ENCODE measurements around the gene INPP5E.

Gene INPP5E

DNA sequence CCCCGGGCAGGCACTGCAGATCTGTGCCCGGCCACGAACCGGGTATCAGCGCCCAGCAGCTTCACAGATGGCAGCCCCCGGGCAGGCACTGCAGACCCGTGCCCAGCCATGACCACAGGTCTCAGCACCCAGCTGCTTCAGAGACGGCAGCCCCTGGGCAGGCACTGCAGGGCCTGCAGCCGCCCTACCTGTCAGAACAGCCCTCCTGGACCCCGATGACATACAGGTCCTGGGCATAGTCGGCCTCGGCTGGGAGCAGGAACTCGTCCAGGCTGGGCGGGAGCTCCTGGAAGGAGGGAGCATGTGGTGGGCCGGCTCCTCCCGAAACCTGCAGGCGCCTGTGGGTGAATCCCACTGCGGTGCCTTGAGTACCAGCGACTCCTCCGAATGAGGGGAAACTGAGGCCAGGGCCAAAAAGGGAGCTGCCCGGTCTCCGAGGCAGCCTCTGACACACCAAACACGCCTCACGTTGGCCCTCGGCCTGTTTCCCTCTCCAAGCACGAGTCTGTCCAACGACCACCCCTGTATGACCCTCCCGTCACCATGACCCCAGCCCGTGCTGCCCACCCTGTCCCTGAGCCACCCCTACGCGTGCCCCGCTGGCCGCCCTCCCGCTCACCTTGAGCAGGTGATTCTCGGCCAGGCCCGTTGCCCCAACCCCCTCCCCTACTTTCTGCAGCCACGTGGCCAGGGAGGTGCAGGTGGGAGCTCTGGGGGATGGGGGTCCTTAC lies 5.6 kb downstream of the INPP5E start:
- H3K9me3 ChIP-seq (ENCODE audit: control extremely low read depth in 1 of 5, control insufficient read depth in 4 of 5, insufficient read depth in 2 of 5, low read depth in 1 of 5, low read length in 4 of 5), result no peaks in the 10 kb centered on the region
- H3K4me3 ChIP-seq (ENCODE audit: control insufficient read depth in 1 of 7, extremely low read depth in 1 of 7, insufficient read depth in 4 of 7, low read depth in 2 of 7, low read length in 6 of 7), result no peak overlapping the region
- peaks cover 0 to 21% (median 19%) of the 10 kb centered on the region in 4 experiments for H3K4me1 ChIP-seq (ENCODE audit: control extremely low read depth in 1 of 4, control insufficient read depth in 4 of 4, insufficient read depth in 4 of 4, low read length in 3 of 4)
- no peaks in the 10 kb centered on the region for H3K27me3 ChIP-seq (replicated peaks in 2 of 5; ENCODE audit: control insufficient read depth in 4 of 5, insufficient read depth in 5 of 5, low read length in 4 of 5)
- peaks cover 0 to 58% (median 38%) of the 10 kb centered on the region in 4 experiments for H3K36me3 ChIP-seq (ENCODE audit: control insufficient read depth in 4 of 4, insufficient read depth in 4 of 4, low read length in 3 of 4)
- ChIA-PET POLR2A (no interaction called here), CTCF (interaction anchor here (1.2 kb wide), 1 partner anchor 9 kb away, joined by 3 read pairs; no protein-coding TSS in a partner anchor)
- no peak overlapping the region for H3K27ac ChIP-seq (ENCODE audit: insufficient read depth in 1 of 2, low read depth in 1 of 2, low read length in 2 of 2, poor library complexity in 1 of 2, severe bottlenecking in 2 of 2)
- WGBS (ENCODE audit: insufficient coverage), result 97% methylated on average over 30 of the region's 37 CpGs
- no peak for DNase-seq

DNA sequence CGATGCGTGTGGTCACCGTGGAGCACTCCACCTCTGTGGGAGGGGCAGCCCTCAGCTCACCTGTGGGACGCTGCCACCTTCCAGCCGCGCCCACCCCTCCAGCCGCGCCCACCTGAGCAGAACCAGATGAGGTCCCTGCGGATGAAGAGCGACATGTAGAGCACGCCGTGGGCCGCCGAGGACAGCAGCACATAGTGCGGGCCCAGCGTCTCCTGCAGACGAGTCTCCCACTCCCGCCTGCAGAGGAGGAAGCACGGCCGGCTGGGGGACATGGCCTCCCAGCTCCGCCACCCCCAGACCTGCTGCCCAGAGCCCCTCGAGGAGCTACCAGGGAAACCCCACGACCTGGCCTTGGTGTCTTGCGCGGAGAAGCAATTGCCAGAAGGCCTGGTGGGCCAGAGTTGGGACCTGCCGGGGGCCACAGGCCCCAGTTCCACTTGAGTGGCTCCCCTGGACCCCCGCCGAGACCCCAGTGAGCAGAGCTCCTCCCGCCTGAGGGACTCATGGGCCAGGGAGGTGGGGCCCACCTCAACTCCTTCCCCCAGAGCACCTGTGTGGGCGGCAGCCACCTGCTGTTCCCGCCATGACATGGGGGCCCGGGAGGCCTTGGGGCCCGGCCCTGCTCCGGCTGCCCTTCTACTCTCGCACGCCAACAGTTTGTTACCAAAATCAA lies 6.5 kb downstream of the INPP5E start:
- Histone ChIP-seq H3K27ac (ENCODE audit: insufficient read depth in 1 of 2, low read depth in 1 of 2, low read length in 2 of 2, poor library complexity in 1 of 2, severe bottlenecking in 2 of 2) (no peak overlapping the region), H3K36me3 (ENCODE audit: control insufficient read depth in 4 of 4, insufficient read depth in 4 of 4, low read length in 3 of 4) (peaks cover 4 to 62% (median 40%) of the 10 kb centered on the region in 4 experiments), H3K4me3 (ENCODE audit: control insufficient read depth in 1 of 7, extremely low read depth in 1 of 7, insufficient read depth in 4 of 7, low read depth in 2 of 7, low read length in 6 of 7) (no peak overlapping the region), H3K4me1 (ENCODE audit: control extremely low read depth in 1 of 4, control insufficient read depth in 4 of 4, insufficient read depth in 4 of 4, low read length in 3 of 4) (peaks cover 0 to 13% (median 11%) of the 10 kb centered on the region in 4 experiments), H3K9me3 (ENCODE audit: control extremely low read depth in 1 of 5, control insufficient read depth in 4 of 5, insufficient read depth in 2 of 5, low read depth in 1 of 5, low read length in 4 of 5) (no peaks in the 10 kb centered on the region), H3K27me3 (replicated peaks in 2 of 5; ENCODE audit: control insufficient read depth in 4 of 5, insufficient read depth in 5 of 5, low read length in 4 of 5) (no peaks in the 10 kb centered on the region)
- ChIA-PET POLR2A (no interaction called here), CTCF (no interaction called here)
- 96% methylated on average over 28 of the region's 36 CpGs for WGBS (ENCODE audit: insufficient coverage)
- no peak for DNase-seq

DNA sequence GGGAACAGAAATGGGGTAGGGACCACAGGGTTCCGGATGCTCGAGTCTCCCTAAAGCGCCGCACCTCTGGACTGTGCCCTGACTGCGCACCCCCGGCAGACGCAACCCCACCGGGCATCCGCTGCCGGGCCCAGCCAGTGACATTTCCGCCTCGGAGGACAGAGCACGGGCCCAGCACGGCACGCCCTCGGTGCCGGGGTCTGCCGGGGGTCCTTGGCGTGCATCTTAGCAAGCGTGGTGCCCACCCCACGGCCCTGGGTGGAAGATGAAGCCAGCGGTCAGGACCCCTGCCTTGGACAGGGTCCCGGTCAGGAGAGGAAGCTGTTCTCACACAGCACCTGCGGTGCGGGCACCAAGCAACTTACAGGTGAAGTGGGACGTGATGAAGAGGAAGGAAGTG lies 7.1 kb downstream of the INPP5E start:
- Histone ChIP-seq H3K9me3 (ENCODE audit: control extremely low read depth in 1 of 5, control insufficient read depth in 4 of 5, insufficient read depth in 2 of 5, low read depth in 1 of 5, low read length in 4 of 5) (no peaks in the 10 kb centered on the region), H3K4me1 (ENCODE audit: control extremely low read depth in 1 of 4, control insufficient read depth in 4 of 4, insufficient read depth in 4 of 4, low read length in 3 of 4) (peaks cover 0 to 7% (median 6%) of the 10 kb centered on the region in 4 experiments), H3K27ac (ENCODE audit: insufficient read depth in 1 of 2, low read depth in 1 of 2, low read length in 2 of 2, poor library complexity in 1 of 2, severe bottlenecking in 2 of 2) (no peak overlapping the region), H3K4me3 (ENCODE audit: control insufficient read depth in 1 of 7, extremely low read depth in 1 of 7, insufficient read depth in 4 of 7, low read depth in 2 of 7, low read length in 6 of 7) (no peak overlapping the region), H3K36me3 (ENCODE audit: control insufficient read depth in 4 of 4, insufficient read depth in 4 of 4, low read length in 3 of 4) (peaks cover 4 to 62% (median 40%) of the 10 kb centered on the region in 4 experiments), H3K27me3 (replicated peaks in 2 of 5; ENCODE audit: control insufficient read depth in 4 of 5, insufficient read depth in 5 of 5, low read length in 4 of 5) (no peaks in the 10 kb centered on the region)
- ChIA-PET POLR2A (no interaction called here), CTCF (no interaction called here)
- 92% methylated on average over 26 of the region's 26 CpGs for WGBS (ENCODE audit: insufficient coverage)
- no peak for DNase-seq

DNA sequence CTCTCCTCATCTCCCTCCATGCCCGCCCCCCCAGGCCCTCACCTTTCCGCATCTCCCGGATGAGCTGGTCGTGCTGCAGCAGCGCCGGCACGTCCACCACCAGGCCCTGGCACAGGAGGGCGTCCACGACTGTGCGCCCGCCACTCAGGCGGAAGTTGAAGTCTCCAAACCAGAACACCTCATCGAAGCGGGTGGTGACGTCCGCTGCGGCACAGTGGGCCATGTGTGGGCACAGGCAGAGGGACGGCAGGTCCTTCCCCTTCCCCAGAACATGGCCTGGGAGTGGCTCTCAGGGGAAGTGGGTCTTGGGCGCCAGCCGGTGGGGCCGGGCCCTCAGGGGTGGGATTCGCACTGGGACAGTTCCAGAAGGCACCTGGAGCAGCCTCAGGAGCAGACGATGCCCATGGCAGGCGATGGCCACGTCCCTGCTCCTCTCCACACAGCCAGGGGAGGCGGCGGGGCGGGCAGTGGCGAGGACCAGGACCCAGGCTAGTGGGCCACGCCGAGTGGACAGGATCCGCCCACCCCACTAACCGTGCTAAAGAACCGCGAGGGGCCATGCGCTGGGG lies 7.8 kb downstream of the INPP5E start:
- H3K27ac ChIP-seq (ENCODE audit: insufficient read depth in 1 of 2, low read depth in 1 of 2, low read length in 2 of 2, poor library complexity in 1 of 2, severe bottlenecking in 2 of 2), result no peak overlapping the region
- ChIA-PET POLR2A (no interaction called here), CTCF (no interaction called here)
- no peak overlapping the region for H3K4me3 ChIP-seq (ENCODE audit: control insufficient read depth in 1 of 7, extremely low read depth in 1 of 7, insufficient read depth in 4 of 7, low read depth in 2 of 7, low read length in 6 of 7)
- H3K36me3 ChIP-seq (ENCODE audit: control insufficient read depth in 4 of 4, insufficient read depth in 4 of 4, low read length in 3 of 4), result peaks cover 4 to 62% (median 39%) of the 10 kb centered on the region in 4 experiments
- DNase-seq, result no peak
- no peaks in the 10 kb centered on the region for H3K9me3 ChIP-seq (ENCODE audit: control extremely low read depth in 1 of 5, control insufficient read depth in 4 of 5, insufficient read depth in 2 of 5, low read depth in 1 of 5, low read length in 4 of 5)
- H3K27me3 ChIP-seq (replicated peaks in 2 of 5; ENCODE audit: control insufficient read depth in 4 of 5, insufficient read depth in 5 of 5, low read length in 4 of 5), result no peaks in the 10 kb centered on the region
- 97% methylated on average over 31 of the region's 36 CpGs for WGBS (ENCODE audit: insufficient coverage)
- no peaks in the 10 kb centered on the region for H3K4me1 ChIP-seq (ENCODE audit: control extremely low read depth in 1 of 4, control insufficient read depth in 4 of 4, insufficient read depth in 4 of 4, low read length in 3 of 4)

DNA sequence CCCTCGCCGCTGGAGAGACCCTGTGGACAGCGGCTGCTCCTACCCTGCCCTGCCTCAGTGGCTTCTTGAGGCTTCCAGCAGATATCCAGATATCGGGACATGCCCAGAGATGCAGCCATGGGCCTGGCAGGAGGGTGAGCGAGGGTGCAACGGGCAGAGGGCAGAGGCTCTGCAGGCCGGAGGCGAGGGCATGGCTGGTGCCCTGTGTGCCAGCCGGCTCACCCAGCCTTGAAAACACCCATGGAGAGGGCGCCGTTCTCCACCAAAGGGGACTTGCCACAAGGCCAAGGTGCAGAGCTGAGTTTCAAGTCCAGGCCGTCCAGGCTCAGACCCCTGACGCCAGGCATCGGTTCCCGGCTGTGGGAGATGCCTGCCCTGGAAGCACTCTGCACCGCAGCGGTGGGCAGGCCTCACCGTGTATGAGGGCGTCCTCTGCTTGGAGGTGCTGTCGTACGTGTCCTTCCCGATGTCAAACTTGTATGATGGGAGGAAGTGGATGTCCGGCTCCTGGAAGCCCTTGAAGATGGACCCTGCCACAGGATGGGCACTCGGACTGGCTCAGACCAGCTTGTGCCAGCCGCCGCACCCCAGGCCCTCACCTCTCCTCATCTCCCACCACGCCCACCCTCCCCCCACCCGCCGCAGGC lies 8.9 kb downstream of the INPP5E start:
- DNase-seq, result no peak
- H3K27me3 ChIP-seq (replicated peaks in 2 of 5; ENCODE audit: control insufficient read depth in 4 of 5, insufficient read depth in 5 of 5, low read length in 4 of 5), result no peaks in the 10 kb centered on the region
- no peak overlapping the region for H3K27ac ChIP-seq (ENCODE audit: insufficient read depth in 1 of 2, low read depth in 1 of 2, low read length in 2 of 2, poor library complexity in 1 of 2, severe bottlenecking in 2 of 2)
- H3K9me3 ChIP-seq (ENCODE audit: control extremely low read depth in 1 of 5, control insufficient read depth in 4 of 5, insufficient read depth in 2 of 5, low read depth in 1 of 5, low read length in 4 of 5), result no peaks in the 10 kb centered on the region
- POLR2A ChIA-PET, result interaction anchor here (0.6 kb wide), 1 partner anchor 12 kb away, joined by 3 read pairs; no protein-coding TSS in a partner anchor
- H3K36me3 ChIP-seq (ENCODE audit: control insufficient read depth in 4 of 4, insufficient read depth in 4 of 4, low read length in 3 of 4), result peaks cover 4 to 51% (median 35%) of the 10 kb centered on the region in 4 experiments
- H3K4me3 ChIP-seq (ENCODE audit: control insufficient read depth in 1 of 7, extremely low read depth in 1 of 7, insufficient read depth in 4 of 7, low read depth in 2 of 7, low read length in 6 of 7), result no peak overlapping the region
- CTCF ChIA-PET, result no interaction called here
- H3K4me1 ChIP-seq (ENCODE audit: control extremely low read depth in 1 of 4, control insufficient read depth in 4 of 4, insufficient read depth in 4 of 4, low read length in 3 of 4), result no peaks in the 10 kb centered on the region
- 98% methylated on average over 22 of the region's 29 CpGs for WGBS (ENCODE audit: insufficient coverage)

DNA sequence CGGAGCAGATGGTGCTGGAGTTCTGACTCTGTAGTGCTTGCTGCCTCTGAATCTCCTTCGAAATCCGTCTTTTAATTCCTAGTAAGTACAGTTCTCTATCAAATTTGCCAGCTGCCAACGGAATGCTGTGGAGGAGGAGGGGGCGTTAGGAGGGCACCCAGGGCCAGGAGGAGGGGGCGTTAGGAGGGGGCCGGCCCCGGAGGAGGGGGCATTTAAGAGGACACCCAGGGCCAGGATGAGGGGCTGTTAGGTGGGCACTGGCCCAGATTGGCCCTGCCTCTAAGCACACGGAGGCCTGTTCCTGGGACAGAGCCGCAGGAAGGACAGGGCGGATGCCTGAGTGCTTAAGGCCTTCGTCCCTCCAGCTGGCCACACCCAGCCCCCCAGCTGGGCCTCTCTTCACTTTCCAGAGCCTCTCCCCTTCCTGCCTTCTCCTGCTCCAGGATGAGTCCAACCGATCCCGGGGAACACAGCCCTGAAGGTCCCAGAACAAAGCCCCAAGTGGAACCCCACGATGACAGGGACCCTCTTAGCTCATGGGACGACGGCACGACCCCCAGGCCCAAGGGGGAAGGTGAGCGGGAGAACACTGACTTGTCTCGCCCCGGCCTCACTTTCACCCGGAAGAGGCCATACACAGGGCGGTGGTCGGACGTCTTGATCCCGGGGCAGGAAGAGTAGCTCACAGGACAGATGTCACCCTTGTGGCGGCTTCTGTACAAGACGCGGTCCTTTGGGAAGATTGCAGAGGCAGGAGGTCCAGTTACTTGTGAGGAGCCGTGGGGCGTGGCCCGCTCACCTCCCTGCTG lies 9.8 kb downstream of the INPP5E start:
- POLR2A ChIA-PET, result interaction anchor here (0.6 kb wide), 1 partner anchor 11 kb away, joined by 3 read pairs; no protein-coding TSS in a partner anchor
- Histone ChIP-seq H3K4me1 (ENCODE audit: control extremely low read depth in 1 of 4, control insufficient read depth in 4 of 4, insufficient read depth in 4 of 4, low read length in 3 of 4) (no peaks in the 10 kb centered on the region), H3K9me3 (ENCODE audit: control extremely low read depth in 1 of 5, control insufficient read depth in 4 of 5, insufficient read depth in 2 of 5, low read depth in 1 of 5, low read length in 4 of 5) (no peaks in the 10 kb centered on the region), H3K27ac (ENCODE audit: insufficient read depth in 1 of 2, low read depth in 1 of 2, low read length in 2 of 2, poor library complexity in 1 of 2, severe bottlenecking in 2 of 2) (no peak overlapping the region), H3K27me3 (replicated peaks in 2 of 5; ENCODE audit: control insufficient read depth in 4 of 5, insufficient read depth in 5 of 5, low read length in 4 of 5) (no peaks in the 10 kb centered on the region), H3K4me3 (ENCODE audit: control insufficient read depth in 1 of 7, extremely low read depth in 1 of 7, insufficient read depth in 4 of 7, low read depth in 2 of 7, low read length in 6 of 7) (no peak overlapping the region), H3K36me3 (ENCODE audit: control insufficient read depth in 4 of 4, insufficient read depth in 4 of 4, low read length in 3 of 4) (peaks cover 4 to 54% (median 36%) of the 10 kb centered on the region in 4 experiments)
- WGBS (ENCODE audit: insufficient coverage), result 95% methylated on average over 22 of the region's 32 CpGs
- DNase-seq, result no peak
- CTCF ChIA-PET, result interaction anchor here (1.1 kb wide), 1 partner anchor 12 kb away, joined by 3 read pairs; no protein-coding TSS in a partner anchor

All from common myeloid progenitor, CD34-positive (primary cell).